ENCODE measurements around the gene PTPRK.

PTPRK gene

GRCh38 chr6:128515550-128516513 lies 4.6 kb downstream of the PTPRK start:
- no peak for DNase-seq

GRCh38 chr6:128513878-128514277 lies 6.5 kb downstream of the PTPRK start:
- DNase-seq: no peak

GRCh38 chr6:128512296-128512695 lies 8.1 kb downstream of the PTPRK start:
- DNase-seq: no peak

- DNase-seq: no peak
These were observed 8.9 kb downstream of the PTPRK start for GRCh38 chr6:128511506-128511905.

GRCh38 chr6:128509709-128510108 lies 10.7 kb downstream of the PTPRK start:
- no peak for DNase-seq

- no peak for DNase-seq
These were observed 11.7 kb downstream of the PTPRK start for GRCh38 chr6:128508588-128509296.

GRCh38 chr6:128507337-128508310 lies 12.8 kb downstream of the PTPRK start:
- no peak for DNase-seq

GRCh38 chr6:128505603-128506002 lies 14.8 kb downstream of the PTPRK start:
- DNase-seq: no peak

- DNase-seq: no peak
These were observed 16.3 kb downstream of the PTPRK start for GRCh38 chr6:128504003-128504654.

GRCh38 chr6:128500749-128501600 lies 19.4 kb downstream of the PTPRK start:
- DNase-seq: no peak

GRCh38 chr6:128500014-128500413 lies 20.4 kb downstream of the PTPRK start:
- DNase-seq: no peak

- DNase-seq: no peak
These were observed 21.2 kb downstream of the PTPRK start for GRCh38 chr6:128499079-128499731.

- no peak for DNase-seq
These were observed 22.2 kb downstream of the PTPRK start for GRCh38 chr6:128498234-128498633.

- DNase-seq: no peak
These were observed 24.7 kb downstream of the PTPRK start for GRCh38 chr6:128495536-128496333.

- peak; percentile 43 for DNase-seq
These were observed 26.0 kb downstream of the PTPRK start for GRCh38 chr6:128494440-128494839.

- no peak for DNase-seq
These were observed 26.5 kb downstream of the PTPRK start for GRCh38 chr6:128493877-128494276.

GRCh38 chr6:128492386-128492785 lies 28.0 kb downstream of the PTPRK start:
- DNase-seq: no peak

- peak; percentile 52 for DNase-seq
These were observed 28.7 kb downstream of the PTPRK start for GRCh38 chr6:128491610-128492206.

GRCh38 chr6:128491100-128491581 lies 29.3 kb downstream of the PTPRK start:
- DNase-seq: no peak
